RPMI8226 (cell line): ENCODE data around the gene ZNF638.
"Not testable (repeated sequence)": the region's sequence is repeated elsewhere in the genome, so short reads cannot be mapped to it uniquely, and the experiment has no call there.

Experiments used
- DNase-seq: peaks from one replicate; pipeline ENCODE4 v3.0.0-alpha.2; 2015

Gene ZNF638

DNA sequence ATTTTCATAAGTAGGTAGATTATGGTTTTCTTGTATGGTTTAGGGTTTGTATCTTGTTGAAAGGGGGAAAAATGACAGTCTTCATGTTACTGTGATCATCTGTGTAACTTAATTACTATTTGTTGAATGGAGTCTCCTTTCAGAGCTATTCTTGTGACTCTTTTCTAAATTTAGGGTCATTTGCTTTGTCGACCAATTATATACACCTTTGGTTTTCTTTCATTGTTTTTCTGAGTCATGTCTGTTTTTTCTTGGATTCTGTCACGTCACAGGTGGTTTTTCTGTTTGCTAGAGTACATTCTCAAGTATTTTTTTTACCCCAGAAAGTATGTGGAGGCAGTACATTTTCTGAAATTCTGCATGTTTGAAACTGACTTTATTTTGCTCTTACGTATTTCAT, 78.0 kb downstream of the ZNF638 start:
- DNase-seq, result no peak

DNA sequence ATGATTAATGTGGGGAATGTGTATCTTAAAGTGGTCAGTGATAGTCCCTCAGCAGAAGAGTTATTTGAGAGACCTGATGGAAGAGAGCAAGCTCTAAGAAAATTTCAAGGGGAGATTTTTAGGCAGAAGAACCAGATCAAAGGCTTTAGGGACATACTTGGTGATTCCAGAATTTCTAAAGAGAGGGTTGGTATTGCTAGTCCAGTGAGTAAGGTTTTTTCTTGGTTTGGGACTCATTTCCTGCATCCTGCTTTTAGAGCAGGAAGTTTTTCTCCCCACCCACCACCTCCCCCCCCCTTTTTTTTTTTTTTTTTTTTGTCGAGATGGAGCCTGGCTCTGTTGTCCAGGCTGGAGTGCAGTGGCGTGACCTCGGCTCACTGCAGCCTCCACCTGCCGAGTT, 79.1 kb downstream of the ZNF638 start:
- no peak for DNase-seq

GRCh38 chr2:71416866-71417265, 85.3 kb downstream of the ZNF638 start:
- not testable (repeated sequence) for DNase-seq

GRCh38 chr2:71417300-71418202, 86.0 kb downstream of the ZNF638 start:
- DNase-seq, result peak; percentile 5

DNA sequence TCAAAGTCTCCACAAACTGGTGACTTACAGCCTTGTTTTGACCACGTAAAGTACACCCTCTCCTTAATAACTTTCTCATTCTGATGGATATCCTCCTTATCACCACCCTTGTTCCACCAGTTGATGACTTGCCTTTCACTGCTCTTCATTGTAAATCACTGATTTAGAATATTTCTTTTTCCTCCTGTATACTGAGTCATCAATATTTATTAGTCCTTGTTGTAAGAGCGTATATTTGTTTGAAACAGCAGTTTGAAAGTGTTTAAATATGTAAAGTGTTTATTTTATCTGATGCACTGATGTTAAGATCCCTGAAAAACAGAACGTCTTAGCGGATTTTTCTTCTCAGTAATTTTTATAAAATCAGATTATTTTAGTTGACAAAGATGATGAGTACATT, 87.6 kb downstream of the ZNF638 start:
- no peak for DNase-seq

GRCh38 chr2:71419976-71420375, 88.4 kb downstream of the ZNF638 start:
- no peak for DNase-seq

GRCh38 chr2:71422786-71423185, 91.2 kb downstream of the ZNF638 start:
- no peak for DNase-seq

- DNase-seq, result no peak
Measured at GRCh38 chr2:71423817-71424420, 92.3 kb downstream of the ZNF638 start.

DNA sequence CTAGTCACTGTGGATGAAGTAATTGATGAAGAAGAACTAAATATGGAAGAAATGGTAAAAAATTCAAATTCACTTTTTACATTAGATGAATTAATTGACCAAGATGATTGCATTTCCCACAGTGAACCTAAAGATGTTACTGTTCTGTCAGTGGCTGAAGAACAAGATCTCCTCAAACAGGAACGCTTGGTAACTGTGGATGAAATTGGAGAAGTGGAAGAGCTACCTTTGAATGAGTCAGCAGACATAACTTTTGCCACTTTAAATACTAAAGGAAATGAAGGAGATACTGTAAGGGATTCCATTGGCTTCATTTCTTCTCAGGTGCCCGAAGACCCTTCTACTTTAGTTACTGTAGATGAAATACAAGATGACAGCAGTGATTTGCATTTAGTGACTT, 95.1 kb downstream of the ZNF638 start:
- no peak for DNase-seq

DNA sequence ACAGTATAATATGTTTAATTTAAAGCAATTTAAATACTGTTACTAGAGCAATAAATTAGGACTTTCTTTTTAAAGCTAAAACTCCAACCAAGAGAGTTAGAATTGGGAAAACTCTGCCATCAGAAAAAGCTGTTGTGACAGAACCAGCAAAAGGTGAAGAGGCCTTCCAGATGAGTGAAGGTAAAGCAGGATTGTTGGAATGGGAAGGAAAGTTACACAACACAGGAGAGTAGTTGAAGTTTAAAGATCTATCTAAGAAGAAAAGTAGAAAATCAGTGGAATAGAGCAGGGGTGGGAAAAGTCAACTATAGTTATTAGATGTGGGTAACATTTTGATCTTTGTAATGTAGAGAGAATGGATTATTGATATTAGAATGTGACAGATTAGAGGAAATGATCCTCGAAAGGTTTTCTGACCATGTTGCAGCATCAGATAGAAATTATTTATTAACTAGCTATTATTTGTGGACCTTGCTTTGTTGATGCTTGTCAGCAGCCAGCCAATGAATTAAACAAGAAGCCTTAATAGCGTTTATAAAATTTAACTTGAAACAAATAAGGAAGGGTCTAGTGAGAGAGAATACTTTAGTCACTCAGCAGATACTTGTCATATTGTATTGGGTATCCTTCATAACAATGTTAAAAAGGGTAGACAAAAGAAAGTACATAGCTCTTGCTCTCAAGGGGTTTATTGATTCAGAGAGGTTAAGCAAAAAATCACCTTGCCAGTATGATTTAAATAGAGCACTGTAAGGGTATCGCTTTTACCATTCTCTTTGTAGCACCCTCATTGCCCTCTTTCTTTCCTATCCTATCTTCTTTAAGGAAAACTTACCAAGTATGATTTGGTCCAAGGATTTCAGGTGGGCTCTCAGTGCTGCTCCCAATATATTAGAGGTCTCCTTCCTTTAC, 97.1 kb downstream of the ZNF638 start:
- no peak for DNase-seq

DNA sequence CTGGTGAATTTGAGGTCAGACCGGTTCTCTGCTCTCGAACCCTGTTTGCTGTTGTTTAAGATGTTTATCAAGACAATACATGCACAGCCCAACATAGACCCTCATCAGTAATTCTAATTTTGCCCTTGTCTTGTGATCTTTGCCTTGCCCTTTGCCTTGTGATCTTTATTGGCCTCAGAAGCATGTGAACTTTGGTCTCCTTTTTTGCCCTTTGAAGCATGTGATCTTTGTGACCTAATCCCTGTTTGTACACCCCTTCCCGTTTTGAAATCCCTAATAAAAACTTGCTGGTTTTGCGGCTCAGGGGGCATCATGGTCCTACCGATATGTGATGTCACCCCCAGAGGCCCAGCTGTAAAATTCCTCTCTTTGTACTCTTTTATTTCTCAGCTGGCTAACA, 113.6 kb downstream of the ZNF638 start:
- not testable (repeated sequence) for DNase-seq

- no peak for DNase-seq
Measured at GRCh38 chr2:71446505-71446904, 114.9 kb downstream of the ZNF638 start.

DNA sequence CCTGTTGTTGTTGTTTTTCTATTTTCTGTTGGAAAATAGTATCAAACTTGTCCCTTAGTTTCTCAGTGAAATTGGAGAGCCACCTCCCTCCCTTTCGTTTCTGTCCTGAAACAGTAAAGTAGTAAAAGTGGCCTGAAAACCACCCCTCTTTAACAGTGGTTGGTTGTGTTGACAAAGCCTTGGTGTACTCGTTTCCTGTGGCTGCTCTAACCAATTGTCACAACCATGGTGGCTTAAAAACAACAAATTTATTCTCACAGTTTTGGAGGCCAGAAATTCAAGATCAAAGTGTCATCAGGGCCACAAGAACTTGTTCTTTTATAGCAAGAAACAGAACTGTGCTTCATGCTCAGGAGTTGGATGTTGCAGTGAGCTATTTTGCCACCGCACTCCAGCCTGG, 117.8 kb downstream of the ZNF638 start:
- no peak for DNase-seq

GRCh38 chr2:71451705-71452104, 120.1 kb downstream of the ZNF638 start:
- DNase-seq, result no peak

DNA sequence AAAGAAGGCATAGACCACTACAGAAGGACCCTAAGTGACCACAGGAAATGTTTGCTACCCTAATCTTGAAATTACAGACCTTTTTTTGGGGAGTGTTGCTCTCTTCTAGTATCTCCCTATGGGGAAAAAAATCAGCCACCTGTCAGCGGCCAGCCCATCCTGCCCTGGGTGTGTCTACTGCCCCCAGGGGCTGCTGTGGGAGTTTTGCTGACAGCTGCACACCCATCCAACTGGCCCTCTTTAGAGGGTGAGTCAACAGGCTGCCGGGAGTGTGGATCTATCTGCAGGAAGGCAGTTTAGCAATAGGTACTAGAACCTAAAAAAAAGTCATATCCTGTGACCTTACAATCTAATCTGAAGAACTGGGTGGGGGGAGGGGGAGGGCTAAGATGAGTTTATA, 121.0 kb downstream of the ZNF638 start:
- peak; percentile 75 for DNase-seq

- DNase-seq, result no peak
Measured at GRCh38 chr2:71453404-71454220, 122.0 kb downstream of the ZNF638 start, which contains the start of gene DYSF. Gene DYSF (plus strand): TSS chr2:71453561.

DNA sequence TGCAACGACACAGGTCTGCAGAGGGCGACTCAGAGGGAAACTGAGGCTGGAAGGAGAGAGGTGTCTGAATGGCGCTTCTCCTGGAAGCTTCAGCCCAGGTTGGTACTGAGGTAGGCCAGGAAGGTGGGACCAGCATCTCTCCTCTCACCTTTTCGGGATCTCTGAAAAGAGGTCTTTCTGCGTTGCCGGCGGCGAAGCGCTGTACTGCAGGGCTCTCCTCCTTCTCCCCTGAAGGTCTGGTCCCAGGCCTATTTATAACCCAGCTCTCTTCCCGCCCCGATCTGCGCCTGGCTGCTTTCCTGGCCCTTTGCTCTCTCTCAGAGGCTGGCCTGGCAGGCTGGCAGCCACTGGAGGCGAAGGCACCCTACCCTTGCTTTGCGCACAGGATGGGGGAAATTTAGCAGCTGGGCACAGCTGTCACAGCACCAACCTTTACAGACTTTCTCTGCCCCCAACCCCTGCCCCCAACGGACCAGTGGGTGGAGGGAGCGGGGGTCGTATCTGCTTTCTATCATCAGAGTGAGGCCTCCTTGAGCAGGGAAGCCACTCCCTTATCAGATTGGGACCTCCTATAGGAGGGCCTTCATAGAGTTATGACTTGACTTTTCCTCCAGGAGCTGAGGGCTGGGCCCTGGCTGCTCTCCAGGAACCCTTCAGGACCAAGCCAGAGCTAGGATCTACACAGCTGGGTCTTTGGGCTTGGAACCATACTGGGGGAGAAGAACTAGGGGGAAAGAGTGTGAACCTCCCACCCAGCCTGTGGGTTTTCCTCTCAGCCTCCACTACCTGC, 122.8 kb downstream of the ZNF638 start:
- DNase-seq, result no peak

- no peak for DNase-seq
Measured at GRCh38 chr2:71455011-71455740, 123.6 kb downstream of the ZNF638 start.

- DNase-seq, result no peak
Measured at GRCh38 chr2:71455741-71456569, 124.4 kb downstream of the ZNF638 start.

- no peak for DNase-seq
Measured at GRCh38 chr2:71456617-71457016, 125.0 kb downstream of the ZNF638 start.
